Body of pancreas (tissue), 4 donors: Measurements from ENCODE around the gene GLYATL3. TPM values are rescaled to one million over a fixed set of nuclear protein-coding genes. Genes with fewer than 3 reads are reported as not detected.

Source experiments
- ATAC-seq: fragments of 150-250 bp; one replicate; pipeline ENCODE4 v1.9.1; 2016
- DNase-seq, 4 donors: peaks; one replicate each; pipeline ENCODE4 v3.0.0-alpha.2; 2019
- H3K27ac ChIP-seq, 4 donors: fragments of 200-600 bp; sonication (generic); 1 replicate in 3 of 4; 2 replicates in 1 of 4; pipeline versions ENCODE4 v1.5.1 to v1.6.1; 2016 to 2019; ENCODE audit warnings: mild to moderate bottlenecking in 1 of 4, mixed read lengths in 1 of 4, moderate library complexity in 1 of 4
- H3K27me3 ChIP-seq, 2 donors: fragments of 200-600 bp; sonication (generic); one replicate each; pipeline ENCODE4 v1.6.0; 2016; ENCODE audit warnings: mild to moderate bottlenecking in 1 of 2
- H3K36me3 ChIP-seq, 2 donors: fragments of 200-600 bp; sonication (generic); replicated peaks in 1 of 2; 2 replicates each; pipeline ENCODE4 v1.5.1; 2016; ENCODE audit warnings: low read depth in 2 of 2; ENCODE audit not compliant: insufficient read depth in 1 of 2
- H3K4me1 ChIP-seq: fragments of 200-600 bp; sonication (generic); one replicate; pipeline ENCODE4 v1.6.0; 2016
- H3K4me3 ChIP-seq, 2 donors: fragments of 200-600 bp; sonication (generic); 1 replicate in 1 of 2; 2 replicates in 1 of 2; pipeline ENCODE4 v1.5.1; 2016 to 2019
- H3K9me3 ChIP-seq, 3 donors: fragments of 200-600 bp; sonication (generic); 1 replicate in 2 of 3; 2 replicates in 1 of 3; pipeline ENCODE4 v1.5.1; 2016
- POLR2A ChIP-seq, 3 donors: fragments of 450-650 bp; IDR thresholded peaks; one replicate each; pipeline ENCODE4 v1.6.1; 2016; ENCODE audit warnings: antibody characterized with exemption in 3 of 3, mild to moderate bottlenecking in 2 of 3
- WGBS, 2 donors: methylation state at CpG; one replicate each; pipeline ENCODE4 v1.1.5; 2017; 5-methylcytosine and 5-hydroxymethylcytosine counted together
- intact Hi-C: fragments of 100-400 bp; cut with DNase I; formaldehyde crosslinking; loops from one replicate; pipeline ENCODE4 v1.15.1; 2023
- total RNA-seq, 2 donors: library from RNA; depleted of rRNA; stranded (reverse); fragments of >200 nt; gene quantifications; one replicate each; pipeline ENCODE4 v1.1.0, GENCODE V29; 2016
- TF ChIP-seq, protein P1 (sequence below), 7 experiments: fragments of 450-650 bp in 4 of 7; fragments of 200-600 bp in 3 of 7; sonication (generic) in 3 of 7; IDR thresholded peaks; one replicate each; pipeline ENCODE4 v1.5.1; 2016 to 2019; ENCODE audit warnings: antibody characterized with exemption in 7 of 7

The GLYATL3 gene
- total RNA-seq, 2 donors from 2014 or later, result not detected

DNA sequence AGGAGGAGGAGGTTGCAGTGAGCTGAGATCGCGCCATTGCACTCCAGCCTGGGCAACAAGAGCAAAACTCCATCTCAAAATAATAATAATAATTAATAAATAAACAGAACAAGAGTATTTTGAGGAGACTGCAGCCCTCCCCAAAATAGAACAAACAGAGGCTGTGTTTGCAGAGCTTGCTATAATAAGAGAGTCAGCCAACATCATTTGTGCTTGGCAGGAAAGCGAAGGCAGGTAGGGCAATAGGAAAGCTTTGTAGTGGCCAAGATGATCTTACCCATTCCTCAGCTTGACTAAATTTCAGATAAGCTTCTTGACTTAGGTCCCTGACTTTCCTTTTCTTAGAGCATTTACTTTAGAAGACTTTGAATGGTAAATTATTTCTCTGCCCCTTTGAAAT, 57.5 kb downstream of the GLYATL3 start:
- 63 to 87% methylated on average over 3 of the region's 3 CpGs for WGBS, 2 donors
- H3K27ac ChIP-seq, result peak overlapping the region in 3 of 4 donors; percentile 45 to 78 (median 62)

DNA sequence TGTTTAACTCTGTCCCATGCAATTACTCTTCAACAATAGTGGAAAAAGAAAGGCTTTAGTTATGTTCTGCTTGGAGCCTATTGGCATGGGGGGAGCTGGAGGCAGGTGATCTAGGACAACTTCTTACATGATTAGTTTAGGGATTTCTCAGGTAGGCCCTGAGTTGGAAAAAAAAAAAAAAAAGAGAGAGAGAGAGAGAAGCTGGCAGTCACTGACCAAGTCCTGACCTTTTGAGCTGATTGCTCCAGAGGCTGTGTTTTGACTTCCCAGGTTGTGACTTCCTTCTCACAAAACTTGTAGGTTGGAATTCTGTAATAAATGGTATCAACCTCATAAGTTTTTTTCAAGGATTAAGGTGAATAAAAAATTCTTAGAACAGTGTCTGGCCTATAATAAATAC, 58.5 kb downstream of the GLYATL3 start:
- intact Hi-C loops, result no loop called here
- Histone ChIP-seq H3K27me3 (no peaks in the 10 kb centered on the region), H3K4me3 (no peak overlapping the region), H3K36me3 (no peaks in the 10 kb centered on the region), H3K27ac (peak overlapping the region in 1 of 4 donors; percentile 11), H3K9me3 (no peaks in the 10 kb centered on the region), H3K4me1 (no peaks in the 10 kb centered on the region)
- DNase-seq, result no peak
- ATAC-seq, result no peak
- TF ChIP-seq, protein P1, sequence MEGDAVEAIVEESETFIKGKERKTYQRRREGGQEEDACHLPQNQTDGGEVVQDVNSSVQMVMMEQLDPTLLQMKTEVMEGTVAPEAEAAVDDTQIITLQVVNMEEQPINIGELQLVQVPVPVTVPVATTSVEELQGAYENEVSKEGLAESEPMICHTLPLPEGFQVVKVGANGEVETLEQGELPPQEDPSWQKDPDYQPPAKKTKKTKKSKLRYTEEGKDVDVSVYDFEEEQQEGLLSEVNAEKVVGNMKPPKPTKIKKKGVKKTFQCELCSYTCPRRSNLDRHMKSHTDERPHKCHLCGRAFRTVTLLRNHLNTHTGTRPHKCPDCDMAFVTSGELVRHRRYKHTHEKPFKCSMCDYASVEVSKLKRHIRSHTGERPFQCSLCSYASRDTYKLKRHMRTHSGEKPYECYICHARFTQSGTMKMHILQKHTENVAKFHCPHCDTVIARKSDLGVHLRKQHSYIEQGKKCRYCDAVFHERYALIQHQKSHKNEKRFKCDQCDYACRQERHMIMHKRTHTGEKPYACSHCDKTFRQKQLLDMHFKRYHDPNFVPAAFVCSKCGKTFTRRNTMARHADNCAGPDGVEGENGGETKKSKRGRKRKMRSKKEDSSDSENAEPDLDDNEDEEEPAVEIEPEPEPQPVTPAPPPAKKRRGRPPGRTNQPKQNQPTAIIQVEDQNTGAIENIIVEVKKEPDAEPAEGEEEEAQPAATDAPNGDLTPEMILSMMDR (IDR thresholded peaks at IDR 0.05), result no peak
- no peak for TF ChIP-seq POLR2A (IDR thresholded peaks at IDR 0.05)

More for the DNA sequence above, 57.5 kb downstream of the GLYATL3 start:
- intact Hi-C loops, result no loop called here
- Histone ChIP-seq H3K9me3 (no peaks in the 10 kb centered on the region), H3K4me1 (peaks cover 7% of the 10 kb centered on the region), H3K27me3 (no peaks in the 10 kb centered on the region), H3K36me3 (no peaks in the 10 kb centered on the region), H3K4me3 (no peak overlapping the region)
- no peak for TF ChIP-seq POLR2A (IDR thresholded peaks at IDR 0.05)
- TF ChIP-seq, protein P1 (IDR thresholded peaks at IDR 0.05), result no peak
- DNase-seq, result no peak
- no peak for ATAC-seq

DNA sequence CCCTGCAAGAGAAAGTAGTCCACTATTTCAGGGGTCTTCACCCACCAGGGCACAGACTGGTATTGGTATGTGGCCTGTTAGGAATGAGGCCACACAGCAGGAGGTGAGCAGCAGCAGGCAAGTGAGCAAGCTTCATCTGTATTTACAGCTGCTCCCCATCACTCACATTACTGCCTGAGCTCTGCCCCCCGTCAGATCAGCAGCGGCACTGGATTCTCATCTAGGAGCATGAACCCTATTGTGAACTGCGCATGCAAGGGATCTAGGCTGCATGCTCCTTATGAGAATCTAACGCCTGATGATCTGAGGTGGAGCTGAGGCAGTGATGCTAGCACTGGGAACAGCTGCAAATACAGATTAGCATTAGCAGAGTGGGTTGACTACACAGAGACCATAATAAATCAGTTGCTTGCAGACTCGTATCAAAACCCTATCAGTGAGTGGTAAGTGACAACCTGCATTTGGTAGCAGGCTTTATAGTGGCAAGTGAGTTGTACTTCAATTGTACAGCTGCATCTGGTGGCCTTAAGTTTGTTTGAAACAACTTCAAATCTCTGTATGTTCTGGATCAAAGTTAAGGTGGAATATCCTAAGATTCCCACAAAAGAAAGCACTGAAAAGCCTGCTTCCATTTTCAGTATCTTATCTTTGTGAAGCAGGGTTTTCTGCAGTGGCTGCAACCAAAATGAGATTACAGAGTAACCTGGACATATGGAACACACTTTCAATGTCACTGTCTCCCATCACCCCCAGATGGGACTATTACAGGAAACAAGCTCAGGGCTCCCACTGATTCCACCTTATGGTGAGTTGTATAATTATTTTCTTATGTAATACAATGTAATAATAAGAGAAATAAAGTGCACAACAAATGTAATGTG, 63.5 kb downstream of the GLYATL3 start:
- WGBS, 2 donors, result 81 to 82% methylated on average over 5 of the region's 5 CpGs
- TF ChIP-seq POLR2A (IDR thresholded peaks at IDR 0.05), result no peak
- TF ChIP-seq, protein P1 (IDR thresholded peaks at IDR 0.05), result no peak
- H3K4me3 ChIP-seq, result no peak overlapping the region
- H3K4me1 ChIP-seq, result no peaks in the 10 kb centered on the region
- no peaks in the 10 kb centered on the region for H3K27me3 ChIP-seq
- no peaks in the 10 kb centered on the region for H3K9me3 ChIP-seq
- ATAC-seq, result no peak
- intact Hi-C loops, result no loop called here
- DNase-seq, result no peak
- no peaks in the 10 kb centered on the region for H3K36me3 ChIP-seq
- no peak overlapping the region for H3K27ac ChIP-seq

DNA sequence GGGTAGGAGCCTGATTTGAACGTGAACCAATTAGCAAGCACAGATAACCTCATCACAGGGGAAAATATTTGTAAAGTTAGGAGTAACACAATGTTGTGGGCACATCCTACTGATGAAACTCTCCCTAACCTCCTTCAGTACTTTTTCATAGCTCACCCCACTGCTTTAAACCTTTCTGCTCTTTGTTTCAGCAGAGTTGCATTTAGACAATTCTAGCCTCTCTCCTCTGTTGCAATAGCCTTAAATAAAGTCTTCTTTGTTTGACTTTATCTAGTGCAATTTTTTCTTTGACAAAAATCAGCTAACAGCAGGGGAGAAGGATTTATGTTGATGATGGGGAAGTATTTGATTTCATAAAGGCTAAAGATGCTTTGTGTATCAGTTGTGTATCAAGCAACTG, 64.8 kb downstream of the GLYATL3 start:
- H3K9me3 ChIP-seq, result no peaks in the 10 kb centered on the region
- H3K36me3 ChIP-seq, result no peaks in the 10 kb centered on the region
- intact Hi-C loops, result no loop called here
- TF ChIP-seq POLR2A (IDR thresholded peaks at IDR 0.05), result no peak
- TF ChIP-seq, protein P1 (IDR thresholded peaks at IDR 0.05), result no peak
- no peak overlapping the region for H3K27ac ChIP-seq
- no peaks in the 10 kb centered on the region for H3K27me3 ChIP-seq
- H3K4me3 ChIP-seq, result no peak overlapping the region
- no peak for DNase-seq
- H3K4me1 ChIP-seq, result no peaks in the 10 kb centered on the region
- no peak for ATAC-seq
- 59 to 63% methylated on average over 1 of the region's 1 CpG for WGBS, 2 donors

DNA sequence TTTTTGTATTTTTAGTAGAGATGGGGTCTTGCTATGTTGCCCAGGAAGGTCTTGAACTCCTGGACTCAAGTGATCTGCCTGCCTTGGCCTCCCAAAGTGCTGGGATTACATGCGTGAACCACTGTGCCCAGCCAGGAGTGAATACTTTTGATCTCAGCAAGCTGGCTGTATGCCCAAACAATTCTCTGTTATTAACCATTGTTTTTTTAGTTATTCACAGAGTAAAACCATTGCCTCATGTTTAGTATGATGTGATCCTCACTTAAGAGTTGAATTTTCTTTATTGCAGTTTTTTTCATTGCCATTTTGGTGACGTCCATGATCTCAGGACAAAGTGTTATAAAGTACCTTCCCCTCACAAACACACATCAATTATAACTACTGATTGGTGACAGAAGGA, 65.5 kb downstream of the GLYATL3 start:
- Histone ChIP-seq H3K4me1 (peaks cover under 1% of the 10 kb centered on the region), H3K27me3 (no peaks in the 10 kb centered on the region), H3K4me3 (no peak overlapping the region), H3K27ac (no peak overlapping the region), H3K9me3 (no peaks in the 10 kb centered on the region), H3K36me3 (no peaks in the 10 kb centered on the region)
- TF ChIP-seq, protein P1 (IDR thresholded peaks at IDR 0.05), result no peak
- no peak for TF ChIP-seq POLR2A (IDR thresholded peaks at IDR 0.05)
- intact Hi-C loops, result no loop called here
- 39 to 59% methylated on average over 2 of the region's 2 CpGs for whole genome bisulfite sequencing, 2 donors
- no peak for ATAC-seq
- DNase-seq, result no peak
